ENCODE data around the gene TRIM40. TPM values are rescaled to one million over a fixed set of nuclear protein-coding genes. Genes with fewer than 3 reads are reported as not detected.

Gene TRIM40
- total and polyA plus RNA-seq, 9 donors = not detected

- Histone ChIP-seq H3K36me3 (no peaks in the 10 kb centered on the region), H3K27me3 (no peaks in the 10 kb centered on the region), H3K9me3 (no peaks in the 10 kb centered on the region), H3K27ac (no peak overlapping the region), H3K4me3 (peak overlapping the region; percentile 30), H3K4me1 (ENCODE audit: insufficient read depth) (peaks cover 14% of the 10 kb centered on the region)
- TF ChIP-seq POLR2A (IDR thresholded peaks at IDR 0.05) = no peak
- TF ChIP-seq EP300 (IDR thresholded peaks at IDR 0.05) = no peak
- peak; percentile 59 to 70 (median 68) for TF ChIP-seq CTCF (IDR thresholded peaks at IDR 0.05)
- DNase-seq = peak; percentile 75 to 88 (median 77)
- intact Hi-C loops (cut with DNase I) = loop anchor here in 1 of 4 donors (2.0 kb wide), 1 partner anchor 24 kb away; no protein-coding TSS in a partner anchor
- 6 to 9% (median 6%) methylated on average over 36 of the region's 36 CpGs for WGBS, 3 donors
Measured at GRCh38 chr6:30102970-30103871, 32.7 kb upstream of the TRIM40 start.

GRCh38 chr6:30103872-30104179, 32.1 kb upstream of the TRIM40 start:
- intact Hi-C loops (cut with DNase I) = loop anchor here in 1 of 4 donors (2.0 kb wide), 1 partner anchor 23 kb away; no protein-coding TSS in a partner anchor
- H3K27me3 ChIP-seq = no peaks in the 10 kb centered on the region
- peak overlapping the region; percentile 30 for H3K4me3 ChIP-seq
- H3K4me1 ChIP-seq (ENCODE audit: insufficient read depth) = peaks cover 14% of the 10 kb centered on the region
- no peaks in the 10 kb centered on the region for H3K9me3 ChIP-seq
- WGBS, 3 donors = 49 to 56% (median 56%) methylated on average over 3 of the region's 3 CpGs
- no peaks in the 10 kb centered on the region for H3K36me3 ChIP-seq
- TF ChIP-seq EP300 (IDR thresholded peaks at IDR 0.05) (no peak), CTCF (IDR thresholded peaks at IDR 0.05) (no peak), POLR2A (IDR thresholded peaks at IDR 0.05) (no peak)
- no peak for DNase-seq
- no peak overlapping the region for H3K27ac ChIP-seq

- Histone ChIP-seq H3K9me3 (no peaks in the 10 kb centered on the region), H3K4me1 (ENCODE audit: insufficient read depth) (peaks cover 14% of the 10 kb centered on the region), H3K27me3 (no peaks in the 10 kb centered on the region), H3K27ac (no peak overlapping the region), H3K36me3 (no peaks in the 10 kb centered on the region), H3K4me3 (no peak overlapping the region)
- WGBS, 3 donors = 50 to 70% (median 59%) methylated on average over 2 of the region's 2 CpGs
- TF ChIP-seq EP300 (IDR thresholded peaks at IDR 0.05) (no peak), CTCF (IDR thresholded peaks at IDR 0.05) (no peak), POLR2A (IDR thresholded peaks at IDR 0.05) (no peak)
- DNase-seq = no peak
- intact Hi-C loops (cut with DNase I) = no loop called here
Measured at GRCh38 chr6:30104661-30105060, 31.3 kb upstream of the TRIM40 start.

- no peak for DNase-seq
- Histone ChIP-seq H3K36me3 (no peaks in the 10 kb centered on the region), H3K27me3 (no peaks in the 10 kb centered on the region), H3K27ac (no peak overlapping the region), H3K9me3 (no peaks in the 10 kb centered on the region), H3K4me3 (no peak overlapping the region), H3K4me1 (ENCODE audit: insufficient read depth) (no peaks in the 10 kb centered on the region)
- no peak for TF ChIP-seq POLR2A (IDR thresholded peaks at IDR 0.05)
- TF ChIP-seq CTCF (IDR thresholded peaks at IDR 0.05) = no peak
- no peak for TF ChIP-seq EP300 (IDR thresholded peaks at IDR 0.05)
- intact Hi-C loops (cut with DNase I) = no loop called here
- 36 to 58% (median 44%) methylated on average over 27 of the region's 27 CpGs for WGBS, 3 donors
Measured at GRCh38 chr6:30111266-30111856, 24.6 kb upstream of the TRIM40 start.
